ENCODE measurements around the gene NKIRAS2. TPM values are rescaled to one million over a fixed set of nuclear protein-coding genes. Genes with fewer than 3 reads are reported as not detected.
"Not testable (repeated sequence)": the region's sequence is repeated elsewhere in the genome, so short reads cannot be mapped to it uniquely, and the experiment has no call there.

The NKIRAS2 gene
- total and polyA plus RNA-seq, 2 donors (not counting 3 experiments of a cell fraction or from before 2014, with no cell fraction given) = 57.3 to 87.6 TPM

DNA sequence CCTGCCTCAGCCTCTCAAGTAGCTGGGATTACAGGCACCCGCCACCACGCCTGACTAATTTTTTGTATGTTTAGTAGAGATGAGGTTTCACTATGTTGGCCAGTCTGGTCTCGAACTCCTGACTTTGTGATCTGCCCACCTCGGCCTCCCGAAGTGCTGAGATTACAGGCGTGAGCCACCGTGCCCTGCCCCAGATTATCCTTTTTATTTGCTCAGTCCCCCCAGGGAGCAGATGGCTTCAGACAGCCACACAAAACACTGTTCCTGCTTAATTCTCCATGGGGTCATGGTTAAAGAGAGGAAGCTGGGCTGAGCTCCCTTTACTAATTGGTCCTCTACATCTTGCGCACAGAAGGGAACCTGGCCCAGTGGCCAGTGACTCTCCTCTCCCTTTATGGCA, 955 bp downstream of the NKIRAS2 start:
- CTCF ChIA-PET = interaction anchor here (0.9 to 1.9 kb wide), 8 partner anchors 13 to 161 kb away, joined by 3 to 13 read pairs (median 5); no protein-coding TSS in a partner anchor
- DNase-seq (ENCODE audit: low read depth, low spot score); H3K27ac ChIP-seq (ENCODE audit: insufficient read depth, low read depth, low read length); H3K9me3 ChIP-seq (replicated peaks; ENCODE audit: control insufficient read depth, insufficient read depth, low read length); H2AFZ ChIP-seq (ENCODE audit: low read depth, low read length); POLR2A ChIA-PET; H3K9ac ChIP-seq (replicated peaks; ENCODE audit: extremely low read depth, insufficient read depth, low read length); BruUV-seq (replicated peaks); dilution Hi-C loops (cut with MboI; ENCODE audit: extremely low pct_ligation_motif_present, low sequenced_read_pairs); H3K27me3 ChIP-seq (ENCODE audit: control insufficient read depth in 2 of 2, insufficient read depth in 2 of 2, low read length in 2 of 2); H3K9me1 ChIP-seq (replicated peaks; ENCODE audit: control insufficient read depth, extremely low read depth, insufficient read depth, low read length); H4K20me1 ChIP-seq (replicated peaks; ENCODE audit: control insufficient read depth, extremely low read depth, insufficient read depth, low read length): not testable (repeated sequence)
- intact Hi-C loops (cut with micrococcal nuclease) = loop anchor here (10.0 kb wide), 1 partner anchor 504 kb away; no protein-coding TSS in a partner anchor
- Histone ChIP-seq H3K4me1 (ENCODE audit: control insufficient read depth, extremely low read depth, insufficient read depth, low read length) (peaks cover 33% of the 10 kb centered on the region), H3K36me3 (ENCODE audit: control insufficient read depth in 2 of 2, extremely low read depth in 1 of 2, insufficient read depth in 2 of 2, low read length in 2 of 2) (peaks cover 3 to 16% of the 10 kb centered on the region in 2 experiments), H3K4me3 (replicated peaks in 1 of 3; ENCODE audit: insufficient read depth in 1 of 3, low read depth in 1 of 3, low read length in 3 of 3) (peak overlapping the region in 2 of 3 experiments; percentile 89 to 96), H3K79me2 (ENCODE audit: control insufficient read depth, insufficient read depth, low read length) (peaks cover 30% of the 10 kb centered on the region), H3K4me2 (ENCODE audit: insufficient read depth, low read length) (peak overlapping the region; percentile 90)
- peak; percentile 42 for FAIRE-seq

DNA sequence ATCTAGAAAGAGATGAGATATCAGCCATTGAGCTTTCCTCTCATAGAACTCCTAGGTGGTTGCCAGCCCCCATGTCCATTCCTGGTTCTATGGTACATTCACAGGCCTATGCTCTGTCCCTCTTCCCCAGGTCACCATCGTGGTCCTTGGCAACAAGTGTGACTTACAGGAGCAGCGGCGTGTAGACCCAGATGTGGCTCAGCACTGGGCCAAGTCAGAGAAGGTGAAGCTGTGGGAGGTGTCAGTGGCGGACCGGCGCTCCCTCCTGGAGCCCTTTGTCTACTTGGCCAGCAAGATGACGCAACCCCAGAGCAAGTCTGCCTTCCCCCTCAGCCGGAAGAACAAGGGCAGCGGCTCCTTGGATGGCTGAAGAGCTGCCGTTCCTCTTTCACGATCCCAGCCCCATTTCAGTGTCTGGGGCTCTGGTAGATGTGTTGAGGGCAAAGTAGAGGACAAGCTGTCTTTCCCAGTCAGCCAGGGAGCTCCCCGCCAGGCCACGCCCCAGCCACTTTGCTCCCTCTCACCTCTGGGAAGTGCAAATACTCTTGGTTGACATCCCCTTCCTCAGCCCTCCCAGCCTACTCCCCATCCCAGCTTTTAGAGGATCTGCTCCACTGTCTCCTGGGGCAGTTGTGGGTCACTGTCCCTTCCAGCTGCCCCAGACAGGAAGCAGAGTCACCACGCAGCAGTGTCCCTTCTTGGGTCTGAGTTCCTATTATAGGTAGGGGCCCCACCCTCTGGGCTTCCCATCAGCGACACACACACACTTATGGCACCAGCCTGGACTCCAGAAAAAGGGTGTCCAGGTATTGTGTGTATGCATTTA, 3.8 kb downstream of the NKIRAS2 start:
- no peak overlapping the region for H2AFZ ChIP-seq (ENCODE audit: low read depth, low read length)
- no peaks in the 10 kb centered on the region for H3K9me1 ChIP-seq (replicated peaks; ENCODE audit: control insufficient read depth, extremely low read depth, insufficient read depth, low read length)
- BruUV-seq (replicated peaks) = no TSS peak
- TF ChIP-seq POLR2AphosphoS5 (IDR thresholded peaks at IDR 0.05; ENCODE audit: insufficient read depth, low read depth, low read length) (no peak), FOS (IDR thresholded peaks at IDR 0.05; ENCODE audit: borderline replicate concordance, insufficient read depth, low read length) (no peak), JUN (IDR thresholded peaks at IDR 0.05; ENCODE audit: borderline replicate concordance, insufficient read depth, insufficient read length, low read depth) (no peak), GATA2 (IDR thresholded peaks at IDR 0.05; ENCODE audit: insufficient read depth, insufficient read length, low read depth, low read length) (no peak), MYC (IDR thresholded peaks at IDR 0.05; ENCODE audit: low read depth, low read length) (no peak), POLR2A (IDR thresholded peaks at IDR 0.05; ENCODE audit: low read depth, low read length) (no peak), EZH2 (IDR thresholded peaks at IDR 0.05; ENCODE audit: borderline replicate concordance, low read depth, low read length, severe bottlenecking) (no peak)
- TF ChIP-seq, protein P1, sequence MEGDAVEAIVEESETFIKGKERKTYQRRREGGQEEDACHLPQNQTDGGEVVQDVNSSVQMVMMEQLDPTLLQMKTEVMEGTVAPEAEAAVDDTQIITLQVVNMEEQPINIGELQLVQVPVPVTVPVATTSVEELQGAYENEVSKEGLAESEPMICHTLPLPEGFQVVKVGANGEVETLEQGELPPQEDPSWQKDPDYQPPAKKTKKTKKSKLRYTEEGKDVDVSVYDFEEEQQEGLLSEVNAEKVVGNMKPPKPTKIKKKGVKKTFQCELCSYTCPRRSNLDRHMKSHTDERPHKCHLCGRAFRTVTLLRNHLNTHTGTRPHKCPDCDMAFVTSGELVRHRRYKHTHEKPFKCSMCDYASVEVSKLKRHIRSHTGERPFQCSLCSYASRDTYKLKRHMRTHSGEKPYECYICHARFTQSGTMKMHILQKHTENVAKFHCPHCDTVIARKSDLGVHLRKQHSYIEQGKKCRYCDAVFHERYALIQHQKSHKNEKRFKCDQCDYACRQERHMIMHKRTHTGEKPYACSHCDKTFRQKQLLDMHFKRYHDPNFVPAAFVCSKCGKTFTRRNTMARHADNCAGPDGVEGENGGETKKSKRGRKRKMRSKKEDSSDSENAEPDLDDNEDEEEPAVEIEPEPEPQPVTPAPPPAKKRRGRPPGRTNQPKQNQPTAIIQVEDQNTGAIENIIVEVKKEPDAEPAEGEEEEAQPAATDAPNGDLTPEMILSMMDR (IDR thresholded peaks at IDR 0.05; ENCODE audit: extremely low read depth in 1 of 2, insufficient read depth in 1 of 2, low read depth in 1 of 2, low read length in 2 of 2) = no peak
- TF ChIP-seq, protein P2, sequence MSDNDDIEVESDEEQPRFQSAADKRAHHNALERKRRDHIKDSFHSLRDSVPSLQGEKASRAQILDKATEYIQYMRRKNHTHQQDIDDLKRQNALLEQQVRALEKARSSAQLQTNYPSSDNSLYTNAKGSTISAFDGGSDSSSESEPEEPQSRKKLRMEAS (IDR thresholded peaks at IDR 0.05; ENCODE audit: insufficient read depth, insufficient read length) = no peak
- peaks cover 16% of the 10 kb centered on the region for H3K79me2 ChIP-seq (ENCODE audit: control insufficient read depth, insufficient read depth, low read length)
- H3K27ac ChIP-seq (ENCODE audit: insufficient read depth, low read depth, low read length) = peak overlapping the region; percentile 67
- intact Hi-C loops (cut with micrococcal nuclease) = loop anchor here (1.0 to 10.0 kb wide), 3 partner anchors 89 to 501 kb away; partner anchors contain the start of genes DHX58 and KCNH4
- H3K36me3 ChIP-seq (ENCODE audit: control insufficient read depth in 2 of 2, extremely low read depth in 1 of 2, insufficient read depth in 2 of 2, low read length in 2 of 2) = peaks cover 3 to 16% of the 10 kb centered on the region in 2 experiments
- H3K9me3 ChIP-seq (replicated peaks; ENCODE audit: control insufficient read depth, insufficient read depth, low read length) = no peaks in the 10 kb centered on the region
- FAIRE-seq (peak; percentile 59), DNase-seq (ENCODE audit: low read depth, low spot score) (no peak)
- peaks cover 26% of the 10 kb centered on the region for H3K4me1 ChIP-seq (ENCODE audit: control insufficient read depth, extremely low read depth, insufficient read depth, low read length)
- H4K20me1 ChIP-seq (replicated peaks; ENCODE audit: control insufficient read depth, extremely low read depth, insufficient read depth, low read length) = no peaks in the 10 kb centered on the region
- H3K4me3 ChIP-seq (replicated peaks in 1 of 3; ENCODE audit: insufficient read depth in 1 of 3, low read depth in 1 of 3, low read length in 3 of 3) = no peak overlapping the region
- no peak overlapping the region for H3K4me2 ChIP-seq (ENCODE audit: insufficient read depth, low read length)
- dilution Hi-C loops (cut with MboI; ENCODE audit: extremely low pct_ligation_motif_present, low sequenced_read_pairs) = no loop called here
- no peak overlapping the region for H3K9ac ChIP-seq (replicated peaks; ENCODE audit: extremely low read depth, insufficient read depth, low read length)
- ChIA-PET CTCF (interaction anchor here (0.8 to 6.3 kb wide), 5 partner anchors 10 to 77 kb away, joined by 3 to 40 read pairs (median 5); partner anchors contain the start of genes CNP and ZNF385C), POLR2A (no interaction called here)
- H3K27me3 ChIP-seq (ENCODE audit: control insufficient read depth in 2 of 2, insufficient read depth in 2 of 2, low read length in 2 of 2) = no peaks in the 10 kb centered on the region
